ENCODE data around the gene ATP8B4.

- peak; percentile 56; the same call in 1 of the 2 replicates for TF ChIP-seq CTCF (IDR thresholded peaks at IDR 0.05)
- no peak for TF ChIP-seq POLR2AphosphoS5 (IDR thresholded peaks at IDR 0.05; ENCODE audit: low read depth, low read length)
- TF ChIP-seq SIN3A (IDR thresholded peaks at IDR 0.05; ENCODE audit: borderline replicate concordance, insufficient read depth, low read depth, low read length), result no peak
- TF ChIP-seq REST (IDR thresholded peaks at IDR 0.05; ENCODE audit: insufficient read depth in 1 of 2, low read depth in 2 of 2, low read length in 1 of 2), result no peak
- TF ChIP-seq TCF7L2 (IDR thresholded peaks at IDR 0.05; ENCODE audit: low read depth, low read length), result no peak
These were observed 26.4 kb upstream of the ATP8B4 start for GRCh38 chr15:50145451-50145872.

Measured in Panc1 (cell line).